Lung (tissue), 12 donors: ENCODE measurements around the gene CT55. TPM values are rescaled to one million over a fixed set of nuclear protein-coding genes. Genes with fewer than 3 reads are reported as not detected.

Experiments
- ATAC-seq: fragments of 200-7000 bp; cut with Tn5 transposase; one replicate; pipeline ENCODE4 v1.9.1; 2020; ENCODE audit warnings: moderate number of reproducible peaks; ENCODE audit not compliant: insufficient read depth, low FRiP score
- DNase-seq, 3 donors: peaks; one replicate each; pipeline ENCODE4 v3.0.0-alpha.2; 2013 to 2017
- H3K27ac ChIP-seq, 2 donors: one replicate each; pipeline ENCODE4 v1.5.1; 2013; ENCODE audit warnings: mild to moderate bottlenecking in 2 of 2, moderate library complexity in 2 of 2, control low read depth in 1 of 2, inconsistent platforms in 1 of 2, low read depth in 1 of 2, low read length in 1 of 2
- H3K27me3 ChIP-seq, 3 donors: one replicate each; pipeline ENCODE4 v1.5.1; 2013; ENCODE audit warnings: low read length in 2 of 3; ENCODE audit not compliant: control insufficient read depth in 3 of 3, insufficient read depth in 3 of 3
- H3K36me3 ChIP-seq, 4 donors: one replicate each; pipeline ENCODE4 v1.5.1; 2013; ENCODE audit warnings: low read length in 4 of 4, mild to moderate bottlenecking in 1 of 4, moderate library complexity in 1 of 4; ENCODE audit not compliant: control insufficient read depth in 4 of 4, insufficient read depth in 4 of 4
- H3K4me1 ChIP-seq, 5 donors: one replicate each; pipeline ENCODE4 v1.5.1; 2013; ENCODE audit warnings: low read length in 5 of 5, mild to moderate bottlenecking in 2 of 5, moderate library complexity in 1 of 5; ENCODE audit not compliant: control insufficient read depth in 5 of 5, insufficient read depth in 5 of 5
- H3K4me3 ChIP-seq: one replicate; pipeline ENCODE4 v1.5.1; 2013; ENCODE audit warnings: mild to moderate bottlenecking, control low read depth, moderate library complexity
- H3K9ac ChIP-seq, 2 donors: one replicate each; pipeline ENCODE4 v1.5.1; 2013; ENCODE audit warnings: low read length in 2 of 2, control low read depth in 1 of 2; ENCODE audit not compliant: insufficient read depth in 1 of 2
- H3K9me3 ChIP-seq, 4 donors: one replicate each; pipeline ENCODE4 v1.5.1; 2013; ENCODE audit warnings: low read length in 3 of 4, mild to moderate bottlenecking in 1 of 4, moderate library complexity in 1 of 4; ENCODE audit not compliant: control insufficient read depth in 4 of 4, insufficient read depth in 3 of 4
- WGBS, 2 donors: extraction: QIAGEN DNeasy Blood & Tissue Kit; methylation state at CpG; one replicate each; pipeline ENCODE4 v1.1.7; 2013; 5-methylcytosine and 5-hydroxymethylcytosine counted together
- polyA plus RNA-seq, 2 donors: library from polyadenylated mRNA; stranded (reverse); fragments of 200-250 nt; gene quantifications; one replicate each; pipeline ENCODE4 v1.2.1, GENCODE V29; 2013
- total RNA-seq, 2 donors: library from RNA; depleted of rRNA in 1 of 2; stranded (reverse); fragments of >200 nt in 1 of 2; gene quantifications; one replicate each; pipeline ENCODE4 v1.2.1, GENCODE V29; 2014 to 2021
- TF ChIP-seq, protein P1 (sequence below): IDR thresholded peaks from 2 replicates; pipeline ENCODE4 v1.5.1; 2012; ENCODE audit warnings: mild to moderate bottlenecking; ENCODE audit errors: control extremely low read depth, extremely low read depth
- donor health status: control.
- donor health status: control.
- donor health status: Bipolar disorder and iron deficiency.
- donor health status: healthy.
- donor health status: DM: yes; HTN: yes; CAD: no.

CT55 gene
- total and polyA plus RNA-seq, 4 donors = not detected

DNA sequence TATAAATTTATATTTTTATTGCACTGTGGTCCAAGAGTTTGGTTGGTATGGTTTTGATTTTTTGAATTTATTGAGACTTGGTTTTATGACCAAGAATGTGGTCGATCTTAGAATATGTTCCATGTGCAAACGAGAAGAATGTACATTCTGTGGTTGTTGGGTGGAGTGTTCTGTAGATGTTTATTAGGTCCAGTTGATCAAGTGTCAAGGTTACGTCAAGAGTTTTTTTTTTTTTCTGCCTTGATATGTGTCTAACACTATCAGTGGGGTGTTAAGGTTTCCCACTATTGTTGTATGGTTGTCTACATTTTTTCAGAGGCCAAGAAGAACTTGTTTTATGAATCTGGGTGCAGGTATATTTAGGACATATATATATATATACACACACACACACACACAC is 61.6 kb downstream of the CT55 start:
- Histone ChIP-seq H3K9me3 (no peaks in the 10 kb centered on the region), H3K27ac (no peak overlapping the region), H3K4me3 (no peak overlapping the region), H3K27me3 (peaks cover 0 to 13% (median 4%) of the 10 kb centered on the region in 3 donors), H3K36me3 (no peaks in the 10 kb centered on the region), H3K9ac (no peak overlapping the region), H3K4me1 (no peaks in the 10 kb centered on the region)
- 65 to 90% methylated on average over 3 of the region's 3 CpGs for WGBS, 2 donors
- TF ChIP-seq, protein P1, sequence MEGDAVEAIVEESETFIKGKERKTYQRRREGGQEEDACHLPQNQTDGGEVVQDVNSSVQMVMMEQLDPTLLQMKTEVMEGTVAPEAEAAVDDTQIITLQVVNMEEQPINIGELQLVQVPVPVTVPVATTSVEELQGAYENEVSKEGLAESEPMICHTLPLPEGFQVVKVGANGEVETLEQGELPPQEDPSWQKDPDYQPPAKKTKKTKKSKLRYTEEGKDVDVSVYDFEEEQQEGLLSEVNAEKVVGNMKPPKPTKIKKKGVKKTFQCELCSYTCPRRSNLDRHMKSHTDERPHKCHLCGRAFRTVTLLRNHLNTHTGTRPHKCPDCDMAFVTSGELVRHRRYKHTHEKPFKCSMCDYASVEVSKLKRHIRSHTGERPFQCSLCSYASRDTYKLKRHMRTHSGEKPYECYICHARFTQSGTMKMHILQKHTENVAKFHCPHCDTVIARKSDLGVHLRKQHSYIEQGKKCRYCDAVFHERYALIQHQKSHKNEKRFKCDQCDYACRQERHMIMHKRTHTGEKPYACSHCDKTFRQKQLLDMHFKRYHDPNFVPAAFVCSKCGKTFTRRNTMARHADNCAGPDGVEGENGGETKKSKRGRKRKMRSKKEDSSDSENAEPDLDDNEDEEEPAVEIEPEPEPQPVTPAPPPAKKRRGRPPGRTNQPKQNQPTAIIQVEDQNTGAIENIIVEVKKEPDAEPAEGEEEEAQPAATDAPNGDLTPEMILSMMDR = no peak
- ATAC-seq = no peak
- no peak for DNase-seq

Other genes with a start within 250 kb of the CT55 start
- gene SMIM10, start 180.4 kb downstream of the CT55 start, total RNA-seq = 1 to 10 TPM; 4.0 to 5.7 TPM
- 1 to 10 TPM; 5.7 to 6.6 TPM for gene SMIM10, start 180.4 kb downstream of the CT55 start, polyA plus RNA-seq
- 10 to 100 TPM in 1 of 2 donors, 1 to 10 TPM in 1; 8.2 to 19.4 TPM for gene RTL8B, start 148.9 kb downstream of the CT55 start, total RNA-seq
- 10 to 100 TPM; 11.8 to 17.3 TPM for gene RTL8B, start 148.9 kb downstream of the CT55 start, polyA plus RNA-seq
- gene RTL8C, start 139.0 kb downstream of the CT55 start, total RNA-seq = 100 to 1,000 TPM in 1 of 2 donors, 10 to 100 TPM in 1; 35.8 to 116 TPM
- gene RTL8C, start 139.0 kb downstream of the CT55 start, polyA plus RNA-seq = 10 to 100 TPM; 78.5 to 95.5 TPM
- gene RTL8A, start 119.3 kb downstream of the CT55 start, total RNA-seq = 10 to 100 TPM; 14.6 to 39.1 TPM
- gene RTL8A, start 119.3 kb downstream of the CT55 start, polyA plus RNA-seq = 100 to 1,000 TPM in 1 of 2 donors, 10 to 100 TPM in 1; 56.3 to 142 TPM
- 1 to 10 TPM; 3.2 to 3.7 TPM for gene SMIM10L2B, start 72.7 kb downstream of the CT55 start, total RNA-seq
- gene SMIM10L2B, start 72.7 kb downstream of the CT55 start, polyA plus RNA-seq = 1 to 10 TPM; 1.3 to 2.6 TPM
- gene ETDB, start 50.9 kb downstream of the CT55 start, total RNA-seq = not detected
- not detected for gene ETDB, start 50.9 kb downstream of the CT55 start, polyA plus RNA-seq
- gene ETDA, start 80.7 kb upstream of the CT55 start, total RNA-seq = not detected
- not detected for gene ETDA, start 80.7 kb upstream of the CT55 start, polyA plus RNA-seq
- not detected for gene ETDC, start 138.1 kb upstream of the CT55 start, total RNA-seq
- gene ETDC, start 138.1 kb upstream of the CT55 start, polyA plus RNA-seq = not detected
- 10 to 100 TPM; 10.3 to 25.3 TPM for gene ZNF75D, start 172.7 kb upstream of the CT55 start, total RNA-seq
- 1 to 10 TPM; 5.9 to 9.4 TPM for gene ZNF75D, start 172.7 kb upstream of the CT55 start, polyA plus RNA-seq
- gene ZNF449, start 173.4 kb upstream of the CT55 start, total RNA-seq = 10 to 100 TPM in 1 of 2 donors, 1 to 10 TPM in 1; 5.9 to 16.8 TPM
- gene ZNF449, start 173.4 kb upstream of the CT55 start, polyA plus RNA-seq = 1 to 10 TPM; 1.9 to 4.9 TPM